ENCODE results near the gene MRPS12. TPM values are rescaled to one million over a fixed set of nuclear protein-coding genes. Genes with fewer than 3 reads are reported as not detected.
A peak's percentile ranks its signal among the peaks of the same experiment; 100 is the strongest.

Gene MRPS12
- total and polyA plus RNA-seq, 2 of the 4 experiments (the other 2 are of a cell fraction): 26.7 to 75.4 TPM

- Histone ChIP-seq H2AFZ (replicated peaks; ENCODE audit: low read length, poor library complexity) (peak overlapping the region; percentile 41), H4K20me1 (ENCODE audit: insufficient read depth, low read length) (no peaks in the 10 kb centered on the region; the same call in 1 of the 2 replicates), H2BK5ac (ENCODE audit: low read depth, low read length, poor library complexity, severe bottlenecking) (no peak overlapping the region), H2AK5ac (ENCODE audit: low read depth, low read length) (no peak overlapping the region), H4K8ac (ENCODE audit: low read depth in 2 of 2, low read length in 2 of 2) (no peak overlapping the region), H3K27me3 (ENCODE audit: control insufficient read depth, insufficient read depth, low read length) (no peaks in the 10 kb centered on the region), H4K5ac (ENCODE audit: low read depth, low read length) (no peak overlapping the region), H3K79me1 (ENCODE audit: low read depth in 1 of 2, low read length in 2 of 2) (no peaks in the 10 kb centered on the region), H3K4ac (ENCODE audit: low read depth, low read length) (no peak overlapping the region), H3K9ac (ENCODE audit: low read depth, low read length) (no peak overlapping the region), H3K56ac (ENCODE audit: extremely low read depth, insufficient read depth, low read length) (no peak overlapping the region), H3K9me1 (ENCODE audit: insufficient read depth, low read length) (no peaks in the 10 kb centered on the region), H2BK15ac (ENCODE audit: low read depth, low read length) (no peak overlapping the region), H2BK20ac (ENCODE audit: low read depth, low read length) (no peak overlapping the region), H3K9me3 (ENCODE audit: control insufficient read depth, insufficient read depth, low read length) (no peaks in the 10 kb centered on the region), H3K4me2 (ENCODE audit: low read depth, low read length) (no peak overlapping the region), H2AK9ac (replicated peaks; ENCODE audit: low read depth, low read length, poor library complexity) (peak overlapping the region; percentile 42), H2BK120ac (ENCODE audit: low read depth, low read length) (no peak overlapping the region), H3K23ac (ENCODE audit: low read depth, low read length) (no peak overlapping the region), H4K91ac (ENCODE audit: insufficient read depth, low read depth, low read length) (no peak overlapping the region), H3K14ac (replicated peaks; ENCODE audit: low read depth, low read length) (no peak overlapping the region), H3K36me3 (ENCODE audit: control insufficient read depth, insufficient read depth, low read length) (peaks cover 8% of the 10 kb centered on the region), H3K18ac (ENCODE audit: low read depth, low read length) (no peak overlapping the region), H3K4me3 (ENCODE audit: insufficient read depth, low read depth, low read length) (no peak overlapping the region), H3K27ac (ENCODE audit: insufficient read depth, low read length) (no peak overlapping the region), H3K4me1 (ENCODE audit: control insufficient read depth, insufficient read depth, low read length) (no peaks in the 10 kb centered on the region)
- DNase-seq (no peak), ATAC-seq (ENCODE audit: low read depth) (peak; percentile 47; the same call in 1 of the 2 replicates)
- POLR2A ChIA-PET (ENCODE audit: unreplicated experiment): no interaction called here
- 73% methylated on average over 4 of the region's 13 CpGs; no CpG with 5 or more reads in 1 of the 2 experiments for WGBS, 2 experiments (ENCODE audit: extremely low coverage in 2 of 2, insufficient read length in 1 of 2)
- CTCF ChIA-PET: no interaction called here
- intact Hi-C loops (cut with micrococcal nuclease) (no loop called here), in situ Hi-C loops (cut with MboI; ENCODE audit: low sequenced_read_pairs) (loop anchor here (25.0 kb wide), 1 partner anchor 181 kb away; the partner anchor contains the start of gene CAPN12), dilution Hi-C loops (cut with HindIII; ENCODE audit: low sequenced_read_pairs, unreplicated experiment) (no loop called here)
- no TSS peak for BruUV-seq (replicated peaks)
- TF ChIP-seq MXI1 (IDR thresholded peaks at IDR 0.05; ENCODE audit: borderline replicate concordance, low read depth, low read length) (no peak), RAD21 (IDR thresholded peaks at IDR 0.05; ENCODE audit: low read length) (no peak), FOS (IDR thresholded peaks at IDR 0.05; ENCODE audit: low read depth, low read length) (no peak), MAZ (IDR thresholded peaks at IDR 0.05; ENCODE audit: borderline replicate concordance, low read depth, low read length) (no peak), SMC3 (IDR thresholded peaks at IDR 0.05; ENCODE audit: low read depth, low read length) (no peak), BHLHE40 (IDR thresholded peaks at IDR 0.05; ENCODE audit: low read depth, low read length) (no peak), RCOR1 (IDR thresholded peaks at IDR 0.05; ENCODE audit: insufficient replicate concordance, low read length) (no peak), CTCF (conservative IDR thresholded peaks at IDR 0.05; ENCODE audit: low read depth, low read length) (no peak), CHD1 (IDR thresholded peaks at IDR 0.05; ENCODE audit: low read depth, low read length) (no peak), MAFK (IDR thresholded peaks at IDR 0.05; ENCODE audit: low read depth, low read length) (no peak), RFX5 (IDR thresholded peaks at IDR 0.05; ENCODE audit: low read depth, low read length) (no peak), POLR2A (IDR thresholded peaks at IDR 0.05; ENCODE audit: low read depth, low read length) (no peak)
- TF ChIP-seq, protein P1, sequence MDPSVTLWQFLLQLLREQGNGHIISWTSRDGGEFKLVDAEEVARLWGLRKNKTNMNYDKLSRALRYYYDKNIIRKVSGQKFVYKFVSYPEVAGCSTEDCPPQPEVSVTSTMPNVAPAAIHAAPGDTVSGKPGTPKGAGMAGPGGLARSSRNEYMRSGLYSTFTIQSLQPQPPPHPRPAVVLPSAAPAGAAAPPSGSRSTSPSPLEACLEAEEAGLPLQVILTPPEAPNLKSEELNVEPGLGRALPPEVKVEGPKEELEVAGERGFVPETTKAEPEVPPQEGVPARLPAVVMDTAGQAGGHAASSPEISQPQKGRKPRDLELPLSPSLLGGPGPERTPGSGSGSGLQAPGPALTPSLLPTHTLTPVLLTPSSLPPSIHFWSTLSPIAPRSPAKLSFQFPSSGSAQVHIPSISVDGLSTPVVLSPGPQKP (IDR thresholded peaks at IDR 0.05; ENCODE audit: borderline replicate concordance, low read depth, low read length): no peak
- TF ChIP-seq, protein P2, sequence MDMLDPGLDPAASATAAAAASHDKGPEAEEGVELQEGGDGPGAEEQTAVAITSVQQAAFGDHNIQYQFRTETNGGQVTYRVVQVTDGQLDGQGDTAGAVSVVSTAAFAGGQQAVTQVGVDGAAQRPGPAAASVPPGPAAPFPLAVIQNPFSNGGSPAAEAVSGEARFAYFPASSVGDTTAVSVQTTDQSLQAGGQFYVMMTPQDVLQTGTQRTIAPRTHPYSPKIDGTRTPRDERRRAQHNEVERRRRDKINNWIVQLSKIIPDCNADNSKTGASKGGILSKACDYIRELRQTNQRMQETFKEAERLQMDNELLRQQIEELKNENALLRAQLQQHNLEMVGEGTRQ (IDR thresholded peaks at IDR 0.05; ENCODE audit: low read depth, low read length): no peak
Measured at GRCh38 chr19:38917921-38918491, 12.7 kb upstream of the MRPS12 start.
